HL-60 (cell line): Measurements from ENCODE around the gene ATP12A.

Source experiments
- CTCF ChIP-seq: IDR thresholded peaks from one replicate; pipeline ENCODE4 v1.5.1; 2011; ENCODE audit warnings: low read length, control low read depth, inconsistent platforms; ENCODE audit not compliant: insufficient read depth
- POLR2AphosphoS5 ChIP-seq: IDR thresholded peaks from 2 replicates; pipeline ENCODE4 v1.6.1; 2012; ENCODE audit warnings: low read depth

GRCh38 chr13:24724714-24725113, 44.5 kb downstream of the ATP12A start:
- TF ChIP-seq CTCF, result no peak
- no peak for TF ChIP-seq POLR2AphosphoS5
